Activated naive CD4-positive, alpha-beta T cell treated with anti-CD3 and anti-CD28 coated beads, Interleukin-2, amount 10 ng/mL, durations not matched to agents 7 days and 5 days (primary cell): ENCODE data around the gene CEP20.
"Not testable (repeated sequence)": the region's sequence is repeated elsewhere in the genome, so short reads cannot be mapped to it uniquely, and the experiment has no call there.

Experiments
- CTCF ChIA-PET: fragments of 350-600 bp; sonication (Branson Sonifier 250); formaldehyde crosslinking; loops from one replicate; lab custom pipeline; 2021; ENCODE audit warnings: antibody characterized with exemption; lab: Charles Lee
- DNase-seq: peaks from one replicate; pipeline ENCODE4 v3.0.0-alpha.2; 2020
- H3K27ac Mint-ChIP-seq: one replicate; pipeline ENCODE4 v1.8.0; 2021; ENCODE audit warnings: mild to moderate bottlenecking, moderate library complexity, mixed read lengths
- H3K27me3 Mint-ChIP-seq: one replicate; pipeline ENCODE4 v1.8.0; 2021; ENCODE audit warnings: mild to moderate bottlenecking, mixed read lengths
- H3K36me3 Mint-ChIP-seq: one replicate; pipeline ENCODE4 v1.8.0; 2021; ENCODE audit warnings: mixed read lengths
- H3K4me1 Mint-ChIP-seq: one replicate; pipeline ENCODE4 v1.8.0; 2021; ENCODE audit warnings: mixed read lengths
- H3K4me3 Mint-ChIP-seq: one replicate; pipeline ENCODE4 v1.8.0; 2021; ENCODE audit warnings: mild to moderate bottlenecking, moderate library complexity, mixed read lengths
- H3K9me3 Mint-ChIP-seq: one replicate; pipeline ENCODE4 v1.8.0; 2021; ENCODE audit warnings: mixed read lengths

CEP20 gene

GRCh38 chr16:15858921-15859668 lies 29.3 kb downstream of the CEP20 start:
- CTCF ChIA-PET: interaction anchor here (0.8 kb wide), 1 partner anchor 327 kb away, joined by 3 read pairs; no protein-coding TSS in a partner anchor
- Mint-ChIP-seq H3K4me1 (peaks cover 8% of the 10 kb centered on the region), H3K27me3 (peaks cover 55% of the 10 kb centered on the region), H3K9me3 (no peaks in the 10 kb centered on the region), H3K36me3 (no peaks in the 10 kb centered on the region), H3K27ac (no peak overlapping the region), H3K4me3 (no peak overlapping the region)
- no peak for DNase-seq

- DNase-seq: no peak
- Mint-ChIP-seq H3K4me1 (peaks cover 8% of the 10 kb centered on the region), H3K9me3 (no peaks in the 10 kb centered on the region), H3K27ac (no peak overlapping the region), H3K27me3 (peaks cover 63% of the 10 kb centered on the region), H3K36me3 (no peaks in the 10 kb centered on the region), H3K4me3 (no peak overlapping the region)
- CTCF ChIA-PET: no interaction called here
Measured at GRCh38 chr16:15857724-15858560, 30.5 kb downstream of the CEP20 start.

- peaks cover 62% of the 10 kb centered on the region for H3K27me3 Mint-ChIP-seq
- H3K36me3 Mint-ChIP-seq: no peaks in the 10 kb centered on the region
- no peak for DNase-seq
- H3K9me3 Mint-ChIP-seq: no peaks in the 10 kb centered on the region
- no peak within 1 kb of the TSS for H3K4me3 Mint-ChIP-seq
- no peak within 1 kb of the TSS for H3K27ac Mint-ChIP-seq
- H3K4me1 Mint-ChIP-seq: peaks cover 8% of the 10 kb centered on the region
- CTCF ChIA-PET: no interaction called here
Measured at GRCh38 chr16:15856901-15857698, 31.3 kb downstream of the CEP20 start, which contains the start of gene MYH11. Gene MYH11 (minus strand): TSS chr16:15857028. CDS start chr16:15838252, 18,776 bp downstream.

GRCh38 chr16:15856182-15856581 lies 32.2 kb downstream of the CEP20 start:
- Mint-ChIP-seq H3K27me3 (peaks cover 60% of the 10 kb centered on the region), H3K4me3 (no peak overlapping the region)
- CTCF ChIA-PET: no interaction called here

GRCh38 chr16:15855704-15856003 lies 32.7 kb downstream of the CEP20 start:
- H3K27me3 Mint-ChIP-seq: peaks cover 55% of the 10 kb centered on the region
- no peaks in the 10 kb centered on the region for H3K9me3 Mint-ChIP-seq
- H3K27ac Mint-ChIP-seq: no peak overlapping the region
- peaks cover 8% of the 10 kb centered on the region for H3K4me1 Mint-ChIP-seq
- no peak for DNase-seq
- CTCF ChIA-PET: no interaction called here
- H3K36me3 Mint-ChIP-seq: no peaks in the 10 kb centered on the region
- no peak overlapping the region for H3K4me3 Mint-ChIP-seq

More at GRCh38 chr16:15856182-15856581, 32.2 kb downstream of the CEP20 start:
- Mint-ChIP-seq H3K27ac (no peak overlapping the region), H3K36me3 (no peaks in the 10 kb centered on the region), H3K9me3 (no peaks in the 10 kb centered on the region), H3K4me1 (peaks cover 8% of the 10 kb centered on the region)
- DNase-seq: no peak

GRCh38 chr16:15854906-15855703 lies 33.3 kb downstream of the CEP20 start:
- Mint-ChIP-seq H3K9me3 (no peaks in the 10 kb centered on the region), H3K36me3 (no peaks in the 10 kb centered on the region), H3K27ac (no peak overlapping the region), H3K27me3 (peaks cover 55% of the 10 kb centered on the region), H3K4me1 (peaks cover 8% of the 10 kb centered on the region), H3K4me3 (no peak overlapping the region)
- no peak for DNase-seq
- CTCF ChIA-PET: no interaction called here

GRCh38 chr16:15854061-15854460 lies 34.3 kb downstream of the CEP20 start:
- Mint-ChIP-seq H3K36me3 (no peaks in the 10 kb centered on the region), H3K4me1 (peaks cover 8% of the 10 kb centered on the region), H3K4me3 (no peak overlapping the region), H3K27ac (no peak overlapping the region), H3K9me3 (no peaks in the 10 kb centered on the region), H3K27me3 (peaks cover 54% of the 10 kb centered on the region)
- no peak for DNase-seq
- CTCF ChIA-PET: interaction anchor here (0.6 kb wide), 1 partner anchor 29 kb away, joined by 3 read pairs; no protein-coding TSS in a partner anchor

- Mint-ChIP-seq H3K27ac (no peak overlapping the region), H3K27me3 (peaks cover 49% of the 10 kb centered on the region)
- CTCF ChIA-PET: no interaction called here
Measured at GRCh38 chr16:15853021-15853420, 35.4 kb downstream of the CEP20 start.

GRCh38 chr16:15850555-15850954 lies 37.8 kb downstream of the CEP20 start:
- H3K4me1 Mint-ChIP-seq: not testable (repeated sequence)

More at GRCh38 chr16:15853021-15853420, 35.4 kb downstream of the CEP20 start:
- Mint-ChIP-seq H3K9me3 (no peaks in the 10 kb centered on the region), H3K4me1 (peaks cover 8% of the 10 kb centered on the region), H3K36me3 (no peaks in the 10 kb centered on the region), H3K4me3 (no peak overlapping the region)
- DNase-seq: no peak

GRCh38 chr16:15849209-15849981 lies 39.0 kb downstream of the CEP20 start:
- CTCF ChIA-PET: no interaction called here
- no peak overlapping the region for H3K27ac Mint-ChIP-seq
- no peak for DNase-seq
- H3K27me3 Mint-ChIP-seq: peaks cover 22% of the 10 kb centered on the region
- H3K4me3 Mint-ChIP-seq: no peak overlapping the region
- H3K4me1 Mint-ChIP-seq: no peaks in the 10 kb centered on the region
- no peaks in the 10 kb centered on the region for H3K9me3 Mint-ChIP-seq
- H3K36me3 Mint-ChIP-seq: no peaks in the 10 kb centered on the region

More at GRCh38 chr16:15850555-15850954, 37.8 kb downstream of the CEP20 start:
- H3K27me3 Mint-ChIP-seq: peaks cover 28% of the 10 kb centered on the region
- H3K36me3 Mint-ChIP-seq, H3K9me3 Mint-ChIP-seq, CTCF ChIA-PET, H3K27ac Mint-ChIP-seq, H3K4me3 Mint-ChIP-seq, DNase-seq: not testable (repeated sequence)

GRCh38 chr16:15847611-15848175 lies 40.7 kb downstream of the CEP20 start:
- Mint-ChIP-seq H3K9me3 (no peaks in the 10 kb centered on the region), H3K4me1 (no peaks in the 10 kb centered on the region), H3K27me3 (peaks cover 16% of the 10 kb centered on the region), H3K36me3 (no peaks in the 10 kb centered on the region), H3K27ac (no peak overlapping the region), H3K4me3 (no peak overlapping the region)
- no peak for DNase-seq
- CTCF ChIA-PET: interaction anchor here (1.5 kb wide), 1 partner anchor 26 kb away, joined by 10 read pairs; no protein-coding TSS in a partner anchor

- peaks cover 15% of the 10 kb centered on the region for H3K27me3 Mint-ChIP-seq
- no peak overlapping the region for H3K4me3 Mint-ChIP-seq
- no peak overlapping the region for H3K27ac Mint-ChIP-seq
- CTCF ChIA-PET: no interaction called here
- H3K9me3 Mint-ChIP-seq: no peaks in the 10 kb centered on the region
- H3K36me3 Mint-ChIP-seq: no peaks in the 10 kb centered on the region
- H3K4me1 Mint-ChIP-seq: no peaks in the 10 kb centered on the region
- no peak for DNase-seq
Measured at GRCh38 chr16:15846510-15846909, 41.9 kb downstream of the CEP20 start.
